ENCODE measurements around the gene PPP1CB. TPM values are rescaled to one million over a fixed set of nuclear protein-coding genes. Genes with fewer than 3 reads are reported as not detected.
"Not testable (repeated sequence)": the region's sequence is repeated elsewhere in the genome, so short reads cannot be mapped to it uniquely, and the experiment has no call there.

Gene PPP1CB
- total and polyA plus RNA-seq, 12 donors, result 81.8 to 525 (median 418) TPM

DNA sequence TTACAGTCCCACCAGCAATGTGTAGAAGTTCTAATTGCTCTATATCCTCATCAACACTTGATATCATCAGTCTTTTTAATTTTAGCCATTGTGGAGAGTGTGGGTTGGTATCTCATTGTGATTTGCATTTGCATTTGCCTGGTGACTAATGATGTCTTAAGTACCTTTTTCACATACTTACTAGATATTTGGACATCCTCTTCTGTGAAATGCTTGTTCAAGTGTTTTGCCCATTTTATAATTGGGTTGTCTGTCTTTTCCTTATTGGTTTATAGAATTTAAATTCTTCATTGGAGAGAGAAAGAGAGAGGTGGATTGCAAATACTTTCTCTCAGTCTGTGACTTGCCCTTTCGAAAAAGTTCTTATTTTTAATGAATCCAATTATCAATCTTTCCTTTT is 14.0 kb upstream of the PPP1CB start:
- no peak overlapping the region for H3K4me3 ChIP-seq
- intact Hi-C loops (cut with DNase I), result no loop called here
- ATAC-seq, result no peak

DNA sequence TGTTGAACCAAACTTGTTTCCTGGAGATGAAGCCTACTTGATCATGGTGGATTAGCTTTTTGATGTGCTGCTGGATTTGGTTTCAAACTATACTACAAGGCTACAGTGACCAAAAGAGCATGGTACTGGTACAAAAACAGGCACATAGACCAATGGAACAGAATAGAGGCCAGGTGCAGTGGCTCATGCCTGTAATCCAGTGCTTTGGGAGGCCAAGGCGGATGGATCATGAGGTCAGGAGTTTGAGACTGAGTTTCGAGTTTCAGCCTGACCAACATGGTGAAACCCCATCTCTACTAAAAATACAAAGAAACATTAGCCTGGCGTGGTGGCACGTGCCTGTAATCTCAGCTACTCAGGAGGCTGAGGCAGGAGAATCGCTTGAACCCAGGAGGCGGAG is 9.0 kb upstream of the PPP1CB start:
- H3K27ac ChIP-seq; H3K36me3 ChIP-seq; intact Hi-C loops (cut with DNase I); H3K9me3 ChIP-seq; H3K27me3 ChIP-seq; H3K4me3 ChIP-seq; ATAC-seq; DNase-seq: not testable (repeated sequence)
- peaks cover 0 to 19% (median 7%) of the 10 kb centered on the region in 9 donors for H3K4me1 ChIP-seq
- WGBS, 2 donors, result 97 to 99% methylated on average over 6 of the region's 6 CpGs

More for the DNA sequence above, 14.0 kb upstream of the PPP1CB start:
- peaks cover 0 to 20% (median 8%) of the 10 kb centered on the region in 9 donors for H3K4me1 ChIP-seq
- TF ChIP-seq, protein P1, sequence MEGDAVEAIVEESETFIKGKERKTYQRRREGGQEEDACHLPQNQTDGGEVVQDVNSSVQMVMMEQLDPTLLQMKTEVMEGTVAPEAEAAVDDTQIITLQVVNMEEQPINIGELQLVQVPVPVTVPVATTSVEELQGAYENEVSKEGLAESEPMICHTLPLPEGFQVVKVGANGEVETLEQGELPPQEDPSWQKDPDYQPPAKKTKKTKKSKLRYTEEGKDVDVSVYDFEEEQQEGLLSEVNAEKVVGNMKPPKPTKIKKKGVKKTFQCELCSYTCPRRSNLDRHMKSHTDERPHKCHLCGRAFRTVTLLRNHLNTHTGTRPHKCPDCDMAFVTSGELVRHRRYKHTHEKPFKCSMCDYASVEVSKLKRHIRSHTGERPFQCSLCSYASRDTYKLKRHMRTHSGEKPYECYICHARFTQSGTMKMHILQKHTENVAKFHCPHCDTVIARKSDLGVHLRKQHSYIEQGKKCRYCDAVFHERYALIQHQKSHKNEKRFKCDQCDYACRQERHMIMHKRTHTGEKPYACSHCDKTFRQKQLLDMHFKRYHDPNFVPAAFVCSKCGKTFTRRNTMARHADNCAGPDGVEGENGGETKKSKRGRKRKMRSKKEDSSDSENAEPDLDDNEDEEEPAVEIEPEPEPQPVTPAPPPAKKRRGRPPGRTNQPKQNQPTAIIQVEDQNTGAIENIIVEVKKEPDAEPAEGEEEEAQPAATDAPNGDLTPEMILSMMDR (IDR thresholded peaks at IDR 0.05), result no peak
- DNase-seq, result no peak
- no peak overlapping the region for H3K27ac ChIP-seq
- peaks cover 0 to 17% (median 8%) of the 10 kb centered on the region in 11 donors for H3K9me3 ChIP-seq
- WGBS, 2 donors, result 98 to 100% methylated on average over 1 of the region's 1 CpG
- no peaks in the 10 kb centered on the region for H3K27me3 ChIP-seq
- no peaks in the 10 kb centered on the region for H3K36me3 ChIP-seq

DNA sequence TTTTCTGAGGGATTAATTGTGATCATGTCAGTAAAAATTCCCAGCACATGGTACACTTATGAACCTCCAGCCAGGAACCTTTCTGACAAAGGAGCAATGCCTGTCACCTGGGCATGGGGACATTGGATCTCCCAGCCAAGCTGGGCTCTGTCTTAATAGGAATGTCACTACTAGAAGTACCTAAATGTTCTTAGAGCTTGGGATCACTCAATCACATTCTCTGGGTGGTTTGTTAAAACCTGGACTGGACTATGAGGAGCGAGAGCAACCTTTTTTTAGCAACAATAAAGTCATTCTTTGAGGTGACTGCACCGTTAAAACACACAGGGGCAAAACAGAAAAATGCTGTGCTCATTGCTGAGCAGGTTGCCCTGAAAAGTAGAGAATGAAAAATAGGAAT is 6.4 kb upstream of the PPP1CB start:
- intact Hi-C loops (cut with DNase I), result no loop called here
- 53 to 54% methylated on average over 2 of the region's 2 CpGs for WGBS, 2 donors
- H3K27me3 ChIP-seq, result no peaks in the 10 kb centered on the region
- peak overlapping the region in 5 of 10 donors; percentile 2 to 30 (median 18) for H3K27ac ChIP-seq
- DNase-seq (no peak), ATAC-seq (peak in 4 of 8 donors; percentile 54 to 74 (median 58))
- no peaks in the 10 kb centered on the region for H3K9me3 ChIP-seq
- TF ChIP-seq, protein P1 (IDR thresholded peaks at IDR 0.05), result no peak
- no peaks in the 10 kb centered on the region for H3K36me3 ChIP-seq
- H3K4me3 ChIP-seq, result no peak overlapping the region
- H3K4me1 ChIP-seq, result peaks cover 2 to 33% (median 10%) of the 10 kb centered on the region in 9 donors

DNA sequence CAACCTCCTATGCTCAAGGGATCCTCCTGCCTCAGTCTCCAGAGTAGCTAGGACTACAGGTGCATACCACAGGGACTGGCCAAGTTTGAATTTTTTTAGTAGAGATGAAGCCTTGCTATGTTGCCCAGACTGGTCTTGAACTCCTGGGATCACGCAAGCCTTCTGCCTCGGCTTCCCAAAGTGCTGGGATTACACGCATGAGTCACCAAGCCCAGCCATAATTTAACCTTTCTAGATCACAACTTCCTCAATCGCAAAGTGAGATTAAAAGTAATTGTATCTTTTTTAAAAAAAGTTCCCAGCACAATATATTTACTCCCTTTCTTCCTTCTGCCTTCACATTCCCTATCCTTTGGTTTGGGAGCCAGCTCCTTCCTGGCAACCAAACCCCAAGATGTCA is 5.8 kb upstream of the PPP1CB start:
- TF ChIP-seq, protein P1 (IDR thresholded peaks at IDR 0.05), result no peak
- Histone ChIP-seq H3K4me3 (no peak overlapping the region), H3K4me1 (peaks cover 6 to 40% (median 16%) of the 10 kb centered on the region in 9 donors), H3K36me3 (no peaks in the 10 kb centered on the region), H3K27ac (peak overlapping the region in 5 of 10 donors; percentile 18 to 45 (median 28)), H3K27me3 (no peaks in the 10 kb centered on the region), H3K9me3 (no peaks in the 10 kb centered on the region)
- intact Hi-C loops (cut with DNase I), result no loop called here
- 87 to 91% methylated on average over 4 of the region's 4 CpGs for WGBS, 2 donors
- ATAC-seq, result no peak
- DNase-seq, result no peak

DNA sequence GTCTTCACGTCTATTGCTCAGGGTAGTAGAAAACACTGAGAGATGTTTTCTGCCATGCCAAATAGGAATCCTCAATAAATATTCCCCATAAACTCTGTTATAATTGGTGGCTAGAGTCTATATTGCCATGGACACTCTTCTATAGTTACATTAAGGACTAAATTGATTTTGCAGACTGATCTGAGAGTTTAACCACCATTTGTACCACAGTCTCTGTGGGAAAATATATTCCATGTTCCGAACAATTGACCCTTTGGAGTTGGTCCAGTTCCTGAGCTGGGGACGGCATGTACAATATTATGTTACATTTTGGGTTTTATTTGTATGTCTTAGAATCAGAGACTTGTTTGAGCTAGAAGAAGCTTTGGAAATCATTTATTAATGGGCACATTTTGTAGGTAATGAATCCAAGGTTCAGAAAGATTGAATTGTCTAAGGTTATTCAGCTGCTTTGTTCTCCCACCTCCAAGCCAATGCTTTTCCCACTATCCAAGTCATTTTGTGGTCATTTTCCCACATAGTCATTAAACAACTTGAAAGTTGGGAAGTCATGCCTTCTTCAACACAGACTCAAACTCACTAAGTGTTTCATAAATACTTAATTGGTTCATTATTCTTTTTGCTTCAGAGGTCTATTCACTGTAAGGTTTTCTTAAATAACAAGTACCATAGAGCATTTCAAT is 5.1 kb upstream of the PPP1CB start:
- no peak for DNase-seq
- ATAC-seq, result no peak
- Histone ChIP-seq H3K36me3 (no peaks in the 10 kb centered on the region), H3K4me1 (peaks cover 6 to 41% (median 17%) of the 10 kb centered on the region in 9 donors), H3K27me3 (no peaks in the 10 kb centered on the region), H3K9me3 (no peaks in the 10 kb centered on the region), H3K4me3 (no peak overlapping the region), H3K27ac (peak overlapping the region in 4 of 10 donors; percentile 28 to 45 (median 30))
- TF ChIP-seq, protein P1 (IDR thresholded peaks at IDR 0.05), result no peak
- 81 to 86% methylated on average over 3 of the region's 3 CpGs for WGBS, 2 donors
- intact Hi-C loops (cut with DNase I), result no loop called here

Data from heart right ventricle (tissue), 16 donors.